GM21528 (cell line): Measurements from ENCODE around the gene TADA1.
"Not testable (repeated sequence)": the region's sequence is repeated elsewhere in the genome, so short reads cannot be mapped to it uniquely, and the experiment has no call there.

Experiments used
- ATAC-seq: cut with Tn5 transposase; IDR thresholded peaks from one replicate; pipeline ENCODE4 v1.9.1; 2021; ENCODE audit warnings: mild to moderate bottlenecking, moderate library complexity; ENCODE audit not compliant: unreplicated experiment, low FRiP score

TADA1 gene

GRCh38 chr1:166895766-166896165, 19.7 kb upstream of the TADA1 start:
- ATAC-seq = no peak

DNA sequence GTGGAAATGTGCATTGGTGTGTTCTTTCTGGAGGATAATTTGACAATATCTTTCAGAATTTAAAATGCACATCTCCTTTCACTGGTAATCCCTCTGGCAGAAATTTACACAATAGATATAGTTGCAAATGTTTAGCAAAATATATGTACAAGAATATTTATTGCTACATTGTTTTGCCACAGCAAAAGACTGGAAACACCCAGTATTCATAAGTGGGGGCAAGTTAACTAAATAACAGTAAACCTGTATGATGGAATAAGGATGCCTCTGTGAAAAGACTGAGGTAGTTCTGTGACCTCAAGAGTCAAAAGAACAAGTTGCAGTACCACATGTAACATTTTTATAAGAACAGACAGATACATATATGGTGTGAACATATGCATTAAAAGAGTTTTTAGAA, 13.7 kb upstream of the TADA1 start:
- no peak for ATAC-seq

DNA sequence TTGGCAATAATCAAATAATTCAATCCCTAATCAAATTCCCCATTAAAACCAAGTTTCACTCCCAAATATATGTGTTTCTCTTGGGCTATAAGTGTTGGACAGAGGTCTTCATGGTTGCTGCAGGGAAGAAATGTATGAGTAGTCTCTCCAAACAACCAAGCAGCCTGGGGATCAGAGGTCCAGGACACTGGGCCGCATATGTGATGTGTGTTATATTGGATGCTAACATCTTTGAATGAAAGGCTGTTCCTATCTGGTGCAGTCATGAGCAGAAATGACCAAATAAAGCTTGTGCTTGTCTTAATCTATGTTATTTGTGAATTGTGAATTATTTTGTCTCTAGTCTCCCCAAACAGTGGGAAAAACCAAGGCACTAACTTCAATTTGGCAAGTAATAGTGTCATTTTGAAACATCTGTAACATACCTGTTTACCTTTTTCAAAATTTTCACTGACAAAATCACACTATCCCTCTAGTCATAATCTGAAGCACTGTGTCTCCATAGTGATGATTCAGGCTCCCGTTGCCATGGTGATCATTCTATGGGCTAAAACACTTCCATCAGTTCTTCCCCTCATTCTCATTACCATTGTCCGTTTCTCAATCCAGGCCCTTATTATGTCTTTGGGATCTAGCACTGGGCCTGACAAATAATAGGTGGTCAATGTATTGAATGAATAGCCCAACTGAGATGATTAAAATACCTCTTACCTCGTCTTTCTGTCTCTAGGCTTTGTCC, 12.5 kb upstream of the TADA1 start:
- no peak for ATAC-seq

GRCh38 chr1:166884971-166885370, 8.9 kb upstream of the TADA1 start:
- ATAC-seq = no peak

DNA sequence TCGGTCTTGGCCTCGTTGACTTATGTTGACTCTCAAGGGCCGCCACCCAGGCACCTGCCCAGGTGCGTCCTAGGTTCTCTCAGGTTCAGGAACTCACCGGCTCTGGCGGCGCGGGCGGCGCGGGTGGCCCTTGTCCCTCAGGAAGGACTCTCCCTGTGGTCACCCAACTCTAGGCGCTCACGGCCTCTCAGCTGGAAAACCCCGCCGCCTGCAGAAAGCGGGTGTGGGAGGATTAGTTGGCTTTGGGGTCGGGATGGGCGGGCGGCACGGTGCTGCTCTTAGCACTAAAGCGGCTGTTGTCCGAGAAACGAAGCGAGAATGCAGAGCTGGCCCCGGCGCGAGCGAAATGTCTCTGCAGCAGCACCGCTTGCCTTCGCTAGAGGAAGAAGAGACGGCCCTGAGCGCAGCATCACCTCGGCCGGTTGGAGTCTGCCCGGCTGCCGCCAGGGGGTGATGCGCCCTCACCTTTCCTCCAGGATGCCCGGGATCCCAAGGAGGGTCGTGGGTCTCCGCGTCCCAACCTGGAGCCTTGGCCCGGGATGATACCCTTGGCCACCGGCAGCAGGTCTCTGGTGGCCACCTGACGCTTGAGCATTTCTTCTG, 8.1 kb upstream of the TADA1 start:
- no peak for ATAC-seq

GRCh38 chr1:166882893-166883292, 6.8 kb upstream of the TADA1 start:
- ATAC-seq = no peak

DNA sequence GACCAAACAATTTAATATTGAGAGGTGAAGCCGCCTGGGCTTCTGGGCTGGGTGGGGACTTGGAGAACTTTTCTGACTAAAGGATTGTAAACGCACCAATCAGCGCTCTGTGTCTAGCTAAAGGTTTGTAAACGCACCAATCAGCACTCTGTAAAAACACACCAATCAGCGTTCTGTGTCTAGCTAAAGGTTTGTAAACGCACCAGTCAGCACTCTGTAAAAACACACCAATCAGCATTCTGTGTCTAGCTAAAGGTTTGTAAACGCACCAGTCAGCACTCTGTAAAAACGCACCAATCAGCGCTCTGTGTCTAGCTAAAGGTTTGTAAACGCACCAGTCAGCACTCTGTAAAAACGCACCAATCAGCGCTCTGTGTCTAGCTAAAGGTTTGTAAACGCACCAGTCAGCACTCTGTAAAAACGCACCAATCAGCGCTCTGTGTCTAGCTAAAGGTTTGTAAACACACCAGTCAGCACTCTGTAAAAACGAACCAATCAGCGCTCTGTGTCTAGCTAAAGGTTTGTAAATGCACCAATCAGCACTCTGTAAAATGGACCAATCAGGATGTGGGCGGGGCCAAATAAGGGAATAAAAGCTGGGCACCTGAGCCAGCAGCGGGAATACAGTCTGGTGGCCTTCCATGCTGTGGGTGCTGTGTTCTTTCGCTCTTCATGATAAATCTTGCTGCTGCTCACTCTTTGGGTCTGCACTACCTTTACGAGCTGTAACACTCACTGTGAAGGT, 2.3 kb upstream of the TADA1 start:
- ATAC-seq = not testable (repeated sequence)

DNA sequence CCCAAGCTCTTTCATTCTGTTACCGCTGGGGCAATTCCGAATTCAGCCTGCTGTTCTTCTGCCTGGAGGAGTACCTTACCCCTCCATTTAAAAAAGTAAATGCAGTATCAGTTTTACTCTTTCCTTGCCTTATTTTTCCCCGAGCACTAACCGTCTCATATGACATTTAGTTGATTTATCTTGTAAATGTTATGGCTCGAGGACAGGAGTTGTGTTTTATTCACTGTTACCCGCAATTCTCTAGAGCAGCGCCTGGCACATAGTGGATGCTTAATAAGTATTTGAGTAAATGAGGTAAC, 425 bp upstream of the TADA1 start:
- peak; percentile 9 for ATAC-seq

DNA sequence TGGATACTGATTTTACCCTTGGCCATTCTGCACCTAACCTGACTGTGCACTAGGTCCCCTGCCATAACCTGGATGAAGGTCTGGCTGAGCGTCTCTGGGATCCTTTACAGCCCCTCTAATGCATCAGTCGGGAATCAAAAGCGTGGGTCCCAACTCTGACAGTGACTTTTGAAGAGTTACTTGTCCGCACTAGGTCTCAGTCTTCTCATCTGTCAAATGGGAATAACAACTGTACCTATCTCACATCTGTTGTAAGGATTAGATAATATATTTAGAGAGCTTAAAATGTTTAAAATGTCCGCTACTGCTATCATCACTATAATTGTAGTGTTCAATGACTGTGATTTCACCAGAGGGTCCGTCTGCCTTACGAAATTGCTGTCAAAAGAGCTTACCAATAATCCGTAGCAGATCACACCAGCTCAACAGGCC, 746 bp downstream of the TADA1 start:
- no peak for ATAC-seq

- ATAC-seq = no peak
Measured at GRCh38 chr1:166874464-166874863, 1.6 kb downstream of the TADA1 start.

- no peak for ATAC-seq
Measured at GRCh38 chr1:166870584-166870983, 5.5 kb downstream of the TADA1 start.

GRCh38 chr1:166869318-166870099, 6.6 kb downstream of the TADA1 start:
- no peak for ATAC-seq

GRCh38 chr1:166868639-166869038, 7.4 kb downstream of the TADA1 start:
- no peak for ATAC-seq

- no peak for ATAC-seq
Measured at GRCh38 chr1:166865926-166866325, 10.1 kb downstream of the TADA1 start.

- ATAC-seq = no peak
Measured at GRCh38 chr1:166859597-166859996, 16.5 kb downstream of the TADA1 start.

DNA sequence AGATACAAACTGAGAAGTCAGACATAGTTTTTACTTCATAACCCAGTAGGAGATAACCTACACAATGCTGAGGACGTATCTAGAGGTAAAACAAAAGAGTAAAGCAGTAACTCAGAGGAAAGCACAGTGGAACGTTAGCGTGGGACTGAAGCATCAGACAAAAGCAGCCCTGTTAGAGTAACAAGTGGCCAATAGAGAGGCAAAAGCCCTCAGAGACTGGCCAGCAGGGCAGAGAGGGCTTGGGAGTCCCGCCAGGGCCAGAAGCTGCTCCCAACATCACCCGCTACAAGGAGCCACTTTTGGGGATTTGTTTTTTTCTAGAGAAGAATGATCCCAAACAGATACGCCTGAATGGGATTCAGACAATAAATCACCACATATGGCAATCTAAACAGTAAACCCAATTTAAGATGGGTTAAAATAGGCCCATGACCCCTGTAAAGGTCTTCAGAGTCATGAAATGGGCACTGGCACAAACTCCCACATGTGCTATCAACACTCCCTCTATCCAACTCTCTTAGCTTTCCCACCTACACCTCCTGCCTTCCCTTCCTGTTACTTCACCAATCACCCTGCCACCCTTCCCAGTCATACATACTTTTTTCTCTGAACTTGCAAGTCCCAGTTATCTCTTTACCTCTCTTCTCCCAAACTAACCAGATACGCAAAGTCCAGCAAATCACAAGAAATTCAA, 17.2 kb downstream of the TADA1 start:
- ATAC-seq = no peak

DNA sequence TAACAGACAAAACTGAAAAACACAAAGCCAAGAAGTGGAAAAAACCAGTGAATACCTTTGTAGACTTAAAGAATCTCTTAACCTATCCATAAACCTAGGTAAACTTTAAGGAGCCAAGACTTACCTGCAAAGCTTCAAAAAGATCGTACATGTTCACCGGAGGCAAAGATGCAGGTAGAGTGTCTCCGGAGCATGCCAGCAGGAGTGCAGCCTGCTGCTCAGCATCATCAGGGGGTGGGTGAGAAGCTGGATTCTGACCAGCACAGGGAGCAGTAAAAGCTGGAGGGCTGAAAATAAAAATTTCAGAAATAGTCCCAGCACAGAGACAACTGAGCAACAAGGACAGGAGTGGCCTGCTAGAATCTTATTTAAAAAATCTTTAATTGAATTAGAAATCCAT, 18.1 kb downstream of the TADA1 start:
- ATAC-seq = no peak

DNA sequence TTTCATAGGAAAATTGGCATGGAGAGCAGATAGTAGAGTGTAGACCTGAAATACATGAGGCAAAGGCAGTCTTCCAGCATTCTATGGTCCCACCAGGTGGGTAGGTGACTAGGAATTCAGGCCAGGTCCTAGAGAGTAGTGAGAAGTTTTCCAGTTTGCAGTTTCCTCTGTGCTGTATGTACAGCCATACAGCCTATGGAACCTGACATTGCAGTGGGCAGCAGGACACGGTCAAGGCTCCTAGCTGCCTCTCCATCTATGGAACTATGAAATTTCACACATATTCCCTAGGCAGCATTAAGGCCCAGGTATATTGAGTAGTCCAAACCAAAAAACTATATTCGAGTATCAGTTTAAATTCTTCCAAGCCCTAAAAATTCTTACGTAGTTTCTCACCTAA, 20.5 kb downstream of the TADA1 start:
- ATAC-seq = no peak

DNA sequence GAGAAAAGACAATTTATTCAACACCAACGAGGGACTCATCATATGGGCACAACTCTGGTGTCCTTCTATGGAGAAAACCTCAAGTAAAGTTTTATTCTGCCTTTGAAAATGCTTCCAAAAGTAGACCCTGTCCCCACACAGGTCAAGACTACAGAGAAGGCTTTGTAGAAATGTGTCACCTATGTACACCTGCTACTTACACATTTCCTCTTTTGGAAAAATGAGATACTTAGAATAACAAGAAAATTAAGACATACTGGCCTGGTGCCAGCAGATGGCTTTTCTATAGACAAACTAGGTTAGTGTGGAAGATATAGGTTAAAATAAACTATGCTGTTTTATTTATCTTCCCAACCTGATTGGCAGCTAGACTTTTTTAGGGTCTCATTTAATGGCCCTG, 23.1 kb downstream of the TADA1 start:
- ATAC-seq = no peak

GRCh38 chr1:166849135-166849534, 26.9 kb downstream of the TADA1 start:
- ATAC-seq = no peak

GRCh38 chr1:166848193-166848592, 27.9 kb downstream of the TADA1 start:
- no peak for ATAC-seq
